IMR-90 (cell line): Measurements from ENCODE around the gene MGAT5B.

Experiments
- BHLHE40 ChIP-seq: fragments of 150-350 bp; IDR thresholded peaks from 2 replicates; pipeline ENCODE4 v1.6.1; 2016; ENCODE audit warnings: mild to moderate bottlenecking, low read depth, low read length
- CEBPB ChIP-seq: IDR thresholded peaks from 2 replicates; pipeline ENCODE4 v1.6.1; 2012; ENCODE audit warnings: low read depth, low read length, improper control_type of control experiment
- CHD1 ChIP-seq: IDR thresholded peaks from 2 replicates; pipeline ENCODE4 v1.6.1; 2012; ENCODE audit warnings: low read depth, low read length, improper control_type of control experiment
- MAFK ChIP-seq: IDR thresholded peaks from 2 replicates; pipeline ENCODE4 v1.6.1; 2012; ENCODE audit warnings: low read depth, low read length, improper control_type of control experiment
- MXI1 ChIP-seq: IDR thresholded peaks from 2 replicates; pipeline ENCODE4 v1.6.1; 2012; ENCODE audit warnings: low read depth, mild to moderate bottlenecking, low read length, moderate library complexity, borderline replicate concordance
- NFE2L2 ChIP-seq: fragments of 150-350 bp; IDR thresholded peaks from 2 replicates; pipeline ENCODE4 v1.6.1; 2016; ENCODE audit warnings: low read depth, mild to moderate bottlenecking, low read length
- POLR2A ChIP-seq: IDR thresholded peaks from 2 replicates; pipeline ENCODE4 v1.6.1; 2012; ENCODE audit warnings: mild to moderate bottlenecking, low read depth, low read length
- TF ChIP-seq, protein P1 (sequence below): conservative IDR thresholded peaks from 2 replicates; pipeline ENCODE4 v1.5.1; 2012; ENCODE audit warnings: mild to moderate bottlenecking, low read depth, low read length, improper control_type of control experiment

GRCh38 chr17:76920364-76921139 lies 52.3 kb downstream of the MGAT5B start:
- TF ChIP-seq, protein P1, sequence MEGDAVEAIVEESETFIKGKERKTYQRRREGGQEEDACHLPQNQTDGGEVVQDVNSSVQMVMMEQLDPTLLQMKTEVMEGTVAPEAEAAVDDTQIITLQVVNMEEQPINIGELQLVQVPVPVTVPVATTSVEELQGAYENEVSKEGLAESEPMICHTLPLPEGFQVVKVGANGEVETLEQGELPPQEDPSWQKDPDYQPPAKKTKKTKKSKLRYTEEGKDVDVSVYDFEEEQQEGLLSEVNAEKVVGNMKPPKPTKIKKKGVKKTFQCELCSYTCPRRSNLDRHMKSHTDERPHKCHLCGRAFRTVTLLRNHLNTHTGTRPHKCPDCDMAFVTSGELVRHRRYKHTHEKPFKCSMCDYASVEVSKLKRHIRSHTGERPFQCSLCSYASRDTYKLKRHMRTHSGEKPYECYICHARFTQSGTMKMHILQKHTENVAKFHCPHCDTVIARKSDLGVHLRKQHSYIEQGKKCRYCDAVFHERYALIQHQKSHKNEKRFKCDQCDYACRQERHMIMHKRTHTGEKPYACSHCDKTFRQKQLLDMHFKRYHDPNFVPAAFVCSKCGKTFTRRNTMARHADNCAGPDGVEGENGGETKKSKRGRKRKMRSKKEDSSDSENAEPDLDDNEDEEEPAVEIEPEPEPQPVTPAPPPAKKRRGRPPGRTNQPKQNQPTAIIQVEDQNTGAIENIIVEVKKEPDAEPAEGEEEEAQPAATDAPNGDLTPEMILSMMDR = no peak
- TF ChIP-seq POLR2A (no peak), CHD1 (no peak), CEBPB (no peak), MAFK (no peak), BHLHE40 (no peak), NFE2L2 (no peak), MXI1 (no peak)
